ENCODE data around the gene NELFE.
"Not testable (repeated sequence)": the region's sequence is repeated elsewhere in the genome, so short reads cannot be mapped to it uniquely, and the experiment has no call there.

DNA sequence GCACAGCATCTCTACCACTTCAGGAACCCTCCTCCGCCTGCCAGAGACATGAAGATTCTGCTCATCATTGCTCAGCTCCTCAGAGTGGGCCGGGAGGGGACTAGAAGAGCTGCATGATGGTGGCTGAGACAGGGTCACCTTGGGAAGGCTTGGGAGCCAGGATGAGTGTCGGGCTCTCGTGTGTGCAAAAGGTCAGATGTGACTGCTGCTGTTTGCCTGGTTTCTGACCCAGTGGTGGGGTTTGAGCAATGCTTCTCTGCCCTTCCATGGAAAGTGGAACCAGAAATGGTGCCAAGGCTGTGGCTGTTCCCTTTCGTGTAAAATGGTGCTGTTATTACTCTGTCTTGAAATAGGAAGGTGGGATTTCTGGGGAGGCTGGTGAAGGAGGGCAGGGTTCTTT lies 22.2 kb upstream of the NELFE start:
- not testable (repeated sequence) for TF ChIP-seq POLR2A, CTCF (IDR thresholded peaks at IDR 0.05)

All from lower leg skin (tissue), 3 donors.